Transverse colon (tissue), 4 donors: ENCODE data around the gene AKR1B15. TPM values are rescaled to one million over a fixed set of nuclear protein-coding genes. Genes with fewer than 3 reads are reported as not detected.

ENCODE experiments used
- DNase-seq: peaks from one replicate; pipeline ENCODE4 v3.0.0-alpha.2; 2019
- H3K27ac ChIP-seq, 4 donors: fragments of 200-600 bp; sonication (generic); 2 replicates each; pipeline ENCODE4 v1.5.1; 2016 to 2018; ENCODE audit warnings: inconsistent platforms in 4 of 4
- H3K27me3 ChIP-seq: fragments of 200-600 bp; sonication (generic); 2 replicates; pipeline ENCODE4 v1.5.1; 2017; ENCODE audit warnings: inconsistent platforms
- H3K36me3 ChIP-seq, 4 donors: fragments of 200-600 bp; sonication (generic); 2 replicates each; pipeline ENCODE4 v1.5.1; 2017 to 2019; ENCODE audit warnings: inconsistent platforms in 4 of 4
- H3K4me1 ChIP-seq, 4 donors: fragments of 200-600 bp; sonication (generic); 2 replicates each; pipeline ENCODE4 v1.5.1; 2017 to 2020; ENCODE audit warnings: inconsistent platforms in 4 of 4
- H3K4me3 ChIP-seq, 4 donors: fragments of 200-600 bp; sonication (generic); 1 replicate in 1 of 4; 2 replicates in 3 of 4; pipeline versions ENCODE4 v1.5.1 to v1.6.1; 2017 to 2019; ENCODE audit warnings: inconsistent platforms in 4 of 4
- H3K9me3 ChIP-seq, 2 donors: fragments of 200-600 bp; sonication (generic); 2 replicates each; pipeline ENCODE4 v1.5.1; 2017 to 2019; ENCODE audit warnings: inconsistent platforms in 2 of 2
- CTCF ChIP-seq, 5 experiments: fragments of 200-600 bp in 3 of 5; fragments of 450-650 bp in 2 of 5; sonication (generic) in 3 of 5; IDR thresholded peaks; 1 replicate in 2 of 5; 2 replicates in 3 of 5; pipeline ENCODE4 v1.5.1; 2016 to 2017; ENCODE audit warnings: antibody characterized with exemption in 5 of 5, inconsistent platforms in 3 of 5, mild to moderate bottlenecking in 2 of 5, moderate library complexity in 1 of 5
- EP300 ChIP-seq: sonication (generic); formaldehyde crosslinking; IDR thresholded peaks from one replicate; pipeline ENCODE4 v1.6.1; 2017; ENCODE audit warnings: antibody characterized with exemption, low read depth
- POLR2A ChIP-seq: fragments of 450-650 bp; IDR thresholded peaks from one replicate; pipeline ENCODE4 v1.6.1; 2016; ENCODE audit warnings: antibody characterized with exemption, mild to moderate bottlenecking, moderate library complexity
- POLR2AphosphoS5 ChIP-seq, 3 donors: sonication (generic); formaldehyde crosslinking; IDR thresholded peaks; one replicate each; pipeline ENCODE4 v1.6.1; 2016; ENCODE audit warnings: antibody characterized with exemption in 3 of 3
- WGBS, 2 donors: methylation state at CpG; one replicate each; pipeline ENCODE4 v1.1.5; 2018; ENCODE audit warnings: low coverage in 1 of 2; 5-methylcytosine and 5-hydroxymethylcytosine counted together
- in situ Hi-C, 4 donors: fragments of 200-750 bp; cut with MboI; loops; one replicate each; pipeline versions ENCODE4 v1.15.0 to v1.15.1; 2017; ENCODE audit warnings: low sequenced_read_pairs in 3 of 4, low pct_ligation_motif_present in 1 of 4, low pct_unique_long_range_greater_than_20kb in 1 of 4
- intact Hi-C: fragments of 100-400 bp; cut with DNase I; formaldehyde crosslinking; loops from one replicate; pipeline ENCODE4 v1.15.1; 2023; ENCODE audit warnings: low total_unique reads
- total RNA-seq, 4 donors: library from RNA; depleted of rRNA; stranded (reverse); fragments of >200 nt; gene quantifications; one replicate each; pipeline ENCODE4 v1.1.0, GENCODE V29; 2016

The AKR1B15 gene
- total RNA-seq, 4 donors from 2014 or later: 0.48 TPM; not detected in 3

GRCh38 chr7:134512271-134512670 is 36.6 kb upstream of the AKR1B15 start:
- 89% methylated on average over 1 of the region's 1 CpG; no CpG with 5 or more reads in 1 of the 2 donors for WGBS, 2 donors
- intact Hi-C loops: loop anchor here (5.0 to 10.0 kb wide), 2 partner anchors 80 to 93 kb away; no protein-coding TSS in a partner anchor

GRCh38 chr7:134513169-134513752 is 35.6 kb upstream of the AKR1B15 start:
- Histone ChIP-seq H3K9me3 (no peaks in the 10 kb centered on the region), H3K4me3 (no peak overlapping the region), H3K4me1 (peaks cover 0 to 4% (median 2%) of the 10 kb centered on the region in 4 donors), H3K27ac (no peak overlapping the region), H3K36me3 (no peaks in the 10 kb centered on the region), H3K27me3 (no peaks in the 10 kb centered on the region)
- intact Hi-C loops (loop anchor here (5.0 to 10.0 kb wide), 2 partner anchors 81 to 92 kb away; no protein-coding TSS in a partner anchor), in situ Hi-C loops (loop anchor here in 2 of 4 donors (10.0 kb wide), 1 partner anchor 92 kb away; no protein-coding TSS in a partner anchor)
- peak; percentile 18 for DNase-seq
- TF ChIP-seq POLR2A (no peak), CTCF (IDR thresholded peaks at IDR 0.05) (peak; percentile 50 to 72 (median 58)), EP300 (no peak), POLR2AphosphoS5 (IDR thresholded peaks at IDR 0.05) (no peak)
- 50 to 51% methylated on average over 5 to 9 of the region's 9 CpGs for WGBS, 2 donors

More at GRCh38 chr7:134512271-134512670, 36.6 kb upstream of the AKR1B15 start:
- no peak for DNase-seq
- in situ Hi-C loops: loop anchor here in 2 of 4 donors (10.0 kb wide), 1 partner anchor 93 kb away; no protein-coding TSS in a partner anchor
- H3K36me3 ChIP-seq: no peaks in the 10 kb centered on the region
- TF ChIP-seq POLR2A (no peak), CTCF (IDR thresholded peaks at IDR 0.05) (no peak), EP300 (no peak), POLR2AphosphoS5 (IDR thresholded peaks at IDR 0.05) (no peak)
- no peak overlapping the region for H3K27ac ChIP-seq
- no peaks in the 10 kb centered on the region for H3K27me3 ChIP-seq
- H3K4me1 ChIP-seq: peaks cover 0 to 4% (median 2%) of the 10 kb centered on the region in 4 donors
- H3K9me3 ChIP-seq: no peaks in the 10 kb centered on the region
- no peak overlapping the region for H3K4me3 ChIP-seq

DNA sequence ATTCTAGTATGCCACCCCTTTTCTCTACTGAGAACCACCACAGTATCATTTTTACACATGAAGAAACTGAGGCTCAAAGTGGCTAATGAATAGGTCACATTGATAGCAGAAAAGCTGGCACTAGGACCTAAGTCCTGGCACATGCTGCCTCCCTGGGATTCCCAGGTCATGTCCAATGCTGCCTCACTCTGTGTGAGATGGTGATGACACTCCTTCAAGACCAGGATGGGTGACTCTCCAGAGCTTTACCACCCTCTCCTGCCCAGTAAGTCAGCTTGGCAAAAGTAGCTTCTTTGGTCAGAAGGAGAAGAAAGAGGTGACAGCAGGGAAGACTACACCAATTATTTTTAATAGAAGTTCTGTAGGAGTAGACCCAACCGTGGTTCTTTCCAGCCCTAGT is 34.8 kb upstream of the AKR1B15 start:
- TF ChIP-seq EP300: no peak
- no peak for TF ChIP-seq POLR2AphosphoS5 (IDR thresholded peaks at IDR 0.05)
- no peak for TF ChIP-seq POLR2A
- no peak for TF ChIP-seq CTCF (IDR thresholded peaks at IDR 0.05)
- no peaks in the 10 kb centered on the region for H3K9me3 ChIP-seq
- 30% methylated on average over 1 of the region's 1 CpG; no CpG with 5 or more reads in 1 of the 2 donors for WGBS, 2 donors
- no peak for DNase-seq
- in situ Hi-C loops: loop anchor here in 2 of 4 donors (10.0 kb wide), 1 partner anchor 91 kb away; no protein-coding TSS in a partner anchor
- H3K4me3 ChIP-seq: no peak overlapping the region
- intact Hi-C loops: loop anchor here (5.0 to 10.0 kb wide), 2 partner anchors 82 to 91 kb away; no protein-coding TSS in a partner anchor
- peaks cover 0 to 4% (median 2%) of the 10 kb centered on the region in 4 donors for H3K4me1 ChIP-seq
- no peak overlapping the region for H3K27ac ChIP-seq
- no peaks in the 10 kb centered on the region for H3K36me3 ChIP-seq
- no peaks in the 10 kb centered on the region for H3K27me3 ChIP-seq

- 0 to 2% methylated on average over 4 of the region's 4 CpGs for WGBS, 2 donors
- Histone ChIP-seq H3K4me1 (peaks cover 0 to 4% (median 2%) of the 10 kb centered on the region in 4 donors), H3K27ac (no peak overlapping the region), H3K9me3 (no peaks in the 10 kb centered on the region), H3K36me3 (no peaks in the 10 kb centered on the region), H3K4me3 (no peak overlapping the region), H3K27me3 (no peaks in the 10 kb centered on the region)
- peak; percentile 83 to 88 (median 85) for TF ChIP-seq CTCF (IDR thresholded peaks at IDR 0.05)
- TF ChIP-seq POLR2A: no peak
- in situ Hi-C loops (loop anchor here in 2 of 4 donors (10.0 kb wide), 1 partner anchor 90 kb away; no protein-coding TSS in a partner anchor), intact Hi-C loops (loop anchor here (5.0 to 10.0 kb wide), 2 partner anchors 82 to 90 kb away; no protein-coding TSS in a partner anchor)
- peak; percentile 12 for DNase-seq
These were observed 34.2 kb upstream of the AKR1B15 start for GRCh38 chr7:134514663-134515062.
